Mesendoderm (in vitro differentiated cells): ENCODE measurements around the gene AQP2.

Experiments used
- DNase-seq: peaks from one replicate; pipeline ENCODE4 v3.0.0; 2013
- H2AK5ac ChIP-seq: 2 replicates; pipeline ENCODE4 v1.6.1; 2013; ENCODE audit warnings: low read length, inconsistent platforms
- H2BK120ac ChIP-seq: 2 replicates; pipeline ENCODE4 v1.6.1; 2013; ENCODE audit warnings: low read depth, mild to moderate bottlenecking, low read length, moderate library complexity, mixed read lengths
- H2BK15ac ChIP-seq: replicated peaks from 2 replicates; pipeline ENCODE4 v1.6.1; 2013; ENCODE audit warnings: low read depth, mild to moderate bottlenecking, moderate library complexity
- H2BK5ac ChIP-seq: 2 replicates; pipeline ENCODE4 v1.6.1; 2013; ENCODE audit warnings: low read length, inconsistent platforms
- H3K18ac ChIP-seq: 2 replicates; pipeline ENCODE4 v1.6.1; 2013; ENCODE audit warnings: mild to moderate bottlenecking, low read length, mixed read lengths
- H3K23ac ChIP-seq: one replicate; pipeline ENCODE4 v1.6.1; 2013; ENCODE audit warnings: low read length
- H3K27ac ChIP-seq: 2 replicates; pipeline ENCODE4 v1.5.1; 2013; ENCODE audit warnings: low read depth, mild to moderate bottlenecking, inconsistent platforms, low read length, moderate library complexity
- H3K27me3 ChIP-seq: 2 replicates; pipeline ENCODE4 v1.6.1; 2013; ENCODE audit warnings: low read length, control low read depth, mild to moderate bottlenecking, inconsistent platforms; ENCODE audit not compliant: insufficient read depth, poor library complexity
- H3K36me3 ChIP-seq: 2 replicates; pipeline ENCODE4 v1.6.1; 2013; ENCODE audit warnings: low read length, inconsistent platforms; ENCODE audit not compliant: control insufficient read depth, insufficient read depth
- H3K4ac ChIP-seq: one replicate; pipeline ENCODE4 v1.6.1; 2013; ENCODE audit warnings: low read depth, mild to moderate bottlenecking, low read length, moderate library complexity
- H3K4me1 ChIP-seq: 2 replicates; pipeline ENCODE4 v1.6.1; 2013; ENCODE audit warnings: low read depth, low read length, inconsistent platforms; ENCODE audit not compliant: control insufficient read depth
- H3K4me2 ChIP-seq: 2 replicates; pipeline ENCODE4 v1.6.1; 2013; ENCODE audit warnings: low read length
- H3K4me3 ChIP-seq: 2 replicates; pipeline ENCODE4 v1.5.1; 2013; ENCODE audit warnings: mild to moderate bottlenecking, low read length
- H3K56ac ChIP-seq: one replicate; pipeline ENCODE4 v1.6.1; 2013; ENCODE audit warnings: low read length
- H3K79me1 ChIP-seq: 2 replicates; pipeline ENCODE4 v1.6.1; 2013; ENCODE audit warnings: low read length, inconsistent platforms
- H3K79me2 ChIP-seq: 2 replicates; pipeline ENCODE4 v1.6.1; 2013; ENCODE audit warnings: mild to moderate bottlenecking, low read length; ENCODE audit not compliant: control insufficient read depth, insufficient read depth
- H3K9ac ChIP-seq: 2 replicates; pipeline ENCODE4 v1.6.1; 2013; ENCODE audit warnings: low read length, inconsistent platforms
- H4K5ac ChIP-seq: one replicate; pipeline ENCODE4 v1.6.1; 2013; ENCODE audit warnings: low read length
- H4K8ac ChIP-seq: one replicate; pipeline ENCODE4 v1.6.1; 2013; ENCODE audit warnings: low read depth, mild to moderate bottlenecking, control low read depth, low read length, moderate library complexity
- WGBS: extraction: QIAGEN DNeasy Blood & Tissue Kit; methylation state at CpG from one replicate; pipeline ENCODE4 v1.1.7; 2013; ENCODE audit warnings: low lambda C conversion rate, missing lambda C conversion rate; ENCODE audit not compliant: insufficient coverage; ENCODE audit errors: extremely low coverage; 5-methylcytosine and 5-hydroxymethylcytosine counted together

The AQP2 gene

DNA sequence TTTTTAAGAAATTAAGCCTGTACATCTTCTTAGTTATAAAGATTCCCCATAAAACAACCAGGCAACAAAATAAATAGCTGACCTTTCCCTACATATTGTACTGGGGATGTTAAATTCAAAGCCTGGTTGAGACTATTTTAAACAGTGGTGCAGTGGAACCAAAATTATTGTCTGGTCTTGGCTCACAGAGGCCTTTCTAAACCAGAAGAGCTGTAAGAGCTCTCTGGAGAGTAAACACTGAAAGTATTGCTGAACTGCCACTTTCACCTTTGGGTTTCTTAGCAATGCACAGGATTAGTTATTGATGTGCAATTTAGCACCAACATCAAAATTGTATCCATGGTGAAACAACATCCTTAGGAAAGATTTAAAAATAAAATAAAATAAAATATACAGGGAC is 54.2 kb downstream of the AQP2 start:
- H3K27me3 ChIP-seq = no peaks in the 10 kb centered on the region
- no peaks in the 10 kb centered on the region for H3K4me1 ChIP-seq
- H3K4me3 ChIP-seq = no peak overlapping the region
- no peak overlapping the region for H4K5ac ChIP-seq
- H3K27ac ChIP-seq = no peak overlapping the region
- H3K9ac ChIP-seq = no peak overlapping the region
- no peak overlapping the region for H2BK5ac ChIP-seq
- no peak overlapping the region for H4K8ac ChIP-seq
- H3K79me2 ChIP-seq = no peaks in the 10 kb centered on the region
- no peak for DNase-seq
- H2BK15ac ChIP-seq = no peak overlapping the region
- H2AK5ac ChIP-seq = no peak overlapping the region
- no peak overlapping the region for H2BK120ac ChIP-seq
- H3K56ac ChIP-seq = no peak overlapping the region
- H3K4ac ChIP-seq = no peak overlapping the region
- no peak overlapping the region for H3K18ac ChIP-seq
- peaks cover 9% of the 10 kb centered on the region for H3K36me3 ChIP-seq
- H3K4me2 ChIP-seq = no peak overlapping the region
- H3K79me1 ChIP-seq = peaks cover 6% of the 10 kb centered on the region
- H3K23ac ChIP-seq = no peak overlapping the region

DNA sequence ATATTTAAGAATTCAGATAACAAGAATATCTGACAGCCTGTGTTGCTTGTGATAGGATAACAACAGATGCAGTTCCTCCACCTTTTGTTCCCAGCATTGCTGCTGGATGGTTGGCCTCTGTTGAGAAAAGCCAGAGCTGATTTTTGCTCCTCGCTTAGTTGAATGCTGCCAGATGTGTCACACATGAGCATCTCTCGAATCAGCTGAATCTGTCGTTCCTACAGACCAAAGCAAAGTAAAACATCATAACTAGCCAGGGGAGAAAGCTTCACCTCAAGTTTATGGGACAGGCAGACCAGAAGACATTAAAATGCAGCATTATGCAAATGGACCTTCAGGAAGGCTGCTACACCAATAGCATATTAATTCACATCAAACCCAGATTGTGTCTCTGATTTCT is 54.6 kb downstream of the AQP2 start:
- Histone ChIP-seq H4K5ac (no peak overlapping the region), H3K23ac (no peak overlapping the region), H3K56ac (no peak overlapping the region), H2BK120ac (no peak overlapping the region), H2BK15ac (no peak overlapping the region), H3K4me3 (no peak overlapping the region), H3K4me2 (no peak overlapping the region), H2BK5ac (no peak overlapping the region), H3K79me2 (no peaks in the 10 kb centered on the region), H3K4ac (no peak overlapping the region), H3K27me3 (no peaks in the 10 kb centered on the region), H3K4me1 (no peaks in the 10 kb centered on the region), H4K8ac (no peak overlapping the region), H3K9ac (no peak overlapping the region), H3K18ac (no peak overlapping the region), H2AK5ac (no peak overlapping the region), H3K36me3 (peaks cover 9% of the 10 kb centered on the region), H3K27ac (no peak overlapping the region), H3K79me1 (peaks cover 6% of the 10 kb centered on the region)
- no CpG with 5 or more reads among the region's 3 CpGs for WGBS
- DNase-seq = no peak

DNA sequence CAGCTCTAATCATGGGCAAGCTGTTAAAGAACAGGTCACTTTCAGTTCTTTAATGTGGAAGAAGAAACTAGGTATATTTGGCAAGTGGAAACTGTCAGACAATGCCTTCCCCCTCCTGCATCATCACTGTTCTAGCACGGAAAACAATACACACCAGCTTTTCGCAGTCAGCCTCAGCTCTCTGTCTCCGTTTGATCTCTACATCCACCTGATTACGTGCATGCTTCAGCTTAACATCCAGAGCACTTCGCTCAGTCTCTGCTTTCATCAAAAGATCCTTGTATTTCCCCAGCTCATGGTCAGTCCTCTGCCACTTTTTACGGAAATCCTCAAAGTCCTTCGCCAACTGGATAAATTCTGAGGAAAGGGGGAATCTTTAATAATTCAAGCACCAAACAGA is 55.7 kb downstream of the AQP2 start:
- Histone ChIP-seq H2BK15ac (no peak overlapping the region), H3K79me2 (no peaks in the 10 kb centered on the region), H3K36me3 (peaks cover 6% of the 10 kb centered on the region), H3K56ac (no peak overlapping the region), H3K27me3 (no peaks in the 10 kb centered on the region), H3K79me1 (peaks cover 6% of the 10 kb centered on the region), H3K4me3 (no peak overlapping the region), H2BK120ac (no peak overlapping the region), H3K4ac (no peak overlapping the region), H3K27ac (no peak overlapping the region), H3K18ac (no peak overlapping the region), H2AK5ac (no peak overlapping the region), H3K23ac (no peak overlapping the region), H4K8ac (no peak overlapping the region), H3K4me1 (no peaks in the 10 kb centered on the region), H2BK5ac (no peak overlapping the region), H3K4me2 (no peak overlapping the region), H3K9ac (no peak overlapping the region), H4K5ac (no peak overlapping the region)
- WGBS = no CpG with 5 or more reads among the region's 7 CpGs
- DNase-seq = no peak

DNA sequence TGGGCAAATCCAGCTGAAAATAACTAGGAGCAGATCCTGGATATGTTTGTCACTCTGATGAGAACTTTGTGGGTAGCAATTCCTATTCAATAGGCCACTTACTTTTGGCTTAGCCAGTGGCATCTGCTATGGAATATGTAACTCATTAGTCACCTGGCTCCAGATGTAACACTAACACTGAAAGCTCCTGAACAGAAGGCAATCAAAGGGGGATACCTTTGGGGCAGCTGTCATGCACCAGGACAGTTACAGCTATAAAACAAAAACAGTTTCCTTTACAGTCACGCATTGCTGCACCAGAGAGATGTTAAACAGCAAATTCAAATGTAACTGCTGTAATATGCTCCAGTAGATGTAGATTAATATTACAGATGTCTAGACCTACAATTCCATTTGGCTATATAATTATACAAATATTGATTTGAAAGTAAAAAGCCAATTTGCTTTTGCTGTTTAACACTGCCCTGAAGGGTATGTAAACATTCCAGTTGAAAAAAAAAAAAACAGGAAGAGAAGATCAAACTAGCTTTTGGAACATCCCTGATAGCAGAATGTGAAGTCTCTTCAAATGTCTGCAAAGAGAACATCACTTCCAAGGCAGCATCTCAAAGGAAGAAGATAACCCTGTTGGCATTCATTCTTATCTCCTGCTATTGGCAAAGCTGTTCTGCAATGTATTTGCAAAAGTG is 56.4 kb downstream of the AQP2 start:
- Histone ChIP-seq H2BK5ac (no peak overlapping the region), H3K56ac (no peak overlapping the region), H2AK5ac (no peak overlapping the region), H3K79me2 (no peaks in the 10 kb centered on the region), H3K4ac (no peak overlapping the region), H3K27me3 (no peaks in the 10 kb centered on the region), H4K5ac (no peak overlapping the region), H3K9ac (no peak overlapping the region), H2BK120ac (no peak overlapping the region), H4K8ac (no peak overlapping the region), H3K79me1 (peaks cover 6% of the 10 kb centered on the region), H3K36me3 (peaks cover 6% of the 10 kb centered on the region), H3K18ac (no peak overlapping the region), H2BK15ac (no peak overlapping the region), H3K4me2 (no peak overlapping the region), H3K27ac (no peak overlapping the region), H3K23ac (no peak overlapping the region), H3K4me1 (no peaks in the 10 kb centered on the region), H3K4me3 (no peak overlapping the region)
- WGBS = no CpG with 5 or more reads among the region's 1 CpG
- no peak for DNase-seq
